ENCODE measurements around the gene MSL2.

DNA sequence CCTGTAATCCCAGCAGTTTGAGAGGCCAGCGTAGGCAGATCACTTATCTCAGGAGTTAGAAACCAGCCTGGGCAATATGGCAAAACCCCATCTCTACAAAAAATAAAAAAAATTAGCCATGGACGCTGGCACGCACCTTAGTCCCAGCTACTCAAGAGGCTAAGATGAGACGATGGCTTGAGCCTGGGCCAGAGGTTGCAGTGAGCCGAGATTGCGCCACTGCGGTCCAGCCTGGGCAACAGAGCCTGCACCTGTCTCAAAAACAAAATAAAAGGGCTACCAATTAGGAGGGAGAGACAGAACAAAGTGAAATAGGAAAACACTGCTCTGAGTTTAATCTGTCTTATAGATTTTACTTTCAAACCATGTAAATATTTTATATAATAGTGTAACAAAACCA, 33.8 kb downstream of the MSL2 start:
- TF ChIP-seq KDM1A (IDR thresholded peaks at IDR 0.05; ENCODE audit: borderline replicate concordance, low read length) (no peak), RXRA (IDR thresholded peaks at IDR 0.05; ENCODE audit: insufficient read depth, low read depth, low read length) (no peak), EP300 (IDR thresholded peaks at IDR 0.05; ENCODE audit: borderline replicate concordance in 1 of 2, low read depth in 2 of 2, low read length in 2 of 2) (no peak), TBP (IDR thresholded peaks at IDR 0.05; ENCODE audit: low read depth, low read length) (no peak), RAD21 (IDR thresholded peaks at IDR 0.05 in 1 of 2, conservative IDR thresholded peaks at IDR 0.05 in 1 of 2; ENCODE audit: low read depth in 2 of 2, low read length in 2 of 2) (no peak), SP2 (IDR thresholded peaks at IDR 0.05; ENCODE audit: low read length) (no peak)
- TF ChIP-seq, protein P1, sequence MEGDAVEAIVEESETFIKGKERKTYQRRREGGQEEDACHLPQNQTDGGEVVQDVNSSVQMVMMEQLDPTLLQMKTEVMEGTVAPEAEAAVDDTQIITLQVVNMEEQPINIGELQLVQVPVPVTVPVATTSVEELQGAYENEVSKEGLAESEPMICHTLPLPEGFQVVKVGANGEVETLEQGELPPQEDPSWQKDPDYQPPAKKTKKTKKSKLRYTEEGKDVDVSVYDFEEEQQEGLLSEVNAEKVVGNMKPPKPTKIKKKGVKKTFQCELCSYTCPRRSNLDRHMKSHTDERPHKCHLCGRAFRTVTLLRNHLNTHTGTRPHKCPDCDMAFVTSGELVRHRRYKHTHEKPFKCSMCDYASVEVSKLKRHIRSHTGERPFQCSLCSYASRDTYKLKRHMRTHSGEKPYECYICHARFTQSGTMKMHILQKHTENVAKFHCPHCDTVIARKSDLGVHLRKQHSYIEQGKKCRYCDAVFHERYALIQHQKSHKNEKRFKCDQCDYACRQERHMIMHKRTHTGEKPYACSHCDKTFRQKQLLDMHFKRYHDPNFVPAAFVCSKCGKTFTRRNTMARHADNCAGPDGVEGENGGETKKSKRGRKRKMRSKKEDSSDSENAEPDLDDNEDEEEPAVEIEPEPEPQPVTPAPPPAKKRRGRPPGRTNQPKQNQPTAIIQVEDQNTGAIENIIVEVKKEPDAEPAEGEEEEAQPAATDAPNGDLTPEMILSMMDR (IDR thresholded peaks at IDR 0.05; ENCODE audit: control extremely low read depth in 1 of 3, insufficient read depth in 1 of 3, low read depth in 1 of 3, low read length in 3 of 3), result no peak
